GM23248 (cell line): Measurements from ENCODE around the gene DLX3.

Experiments
- EZH2 ChIP-seq: fragments of 200-600 bp; sonication (generic); IDR thresholded peaks from 2 replicates; pipeline ENCODE4 v1.6.1; 2018; ENCODE audit warnings: antibody characterized with exemption, mild to moderate bottlenecking; ENCODE audit not compliant: insufficient read depth, poor library complexity, severe bottlenecking
- EZH2phosphoT487 ChIP-seq: fragments of 200-600 bp; sonication (generic); IDR thresholded peaks from 2 replicates; pipeline ENCODE4 v1.6.1; 2018; ENCODE audit warnings: antibody characterized with exemption, moderate library complexity, mild to moderate bottlenecking, low read depth; ENCODE audit not compliant: insufficient read depth

GRCh38 chr17:49989518-49989880 is 5.5 kb downstream of the DLX3 start:
- TF ChIP-seq EZH2 (no peak), EZH2phosphoT487 (no peak)
